Non-pigmented ciliary epithelial cell (primary cell): ENCODE measurements around the gene FCER2.

Source experiments
- DNase-seq: peaks from one replicate; pipeline ENCODE4 v3.0.0-alpha.2; 2010; ENCODE audit warnings: low read depth

The FCER2 gene

GRCh38 chr19:7677669-7678311, 24.1 kb downstream of the FCER2 start:
- no peak for DNase-seq

GRCh38 chr19:7676854-7677253, 25.1 kb downstream of the FCER2 start, which contains the start of gene MCEMP1:
MCEMP1 (plus strand) TSS chr19:7677090; CDS start chr19:7677121, 31 bp downstream.
- DNase-seq, result no peak

GRCh38 chr19:7676376-7676775, 25.6 kb downstream of the FCER2 start:
- no peak for DNase-seq

- DNase-seq, result no peak
Observed at GRCh38 chr19:7674010-7675005, 27.6 kb downstream of the FCER2 start.

- no peak for DNase-seq
Observed at GRCh38 chr19:7672522-7672921, 29.4 kb downstream of the FCER2 start.

GRCh38 chr19:7670790-7671189, 31.1 kb downstream of the FCER2 start:
- no peak for DNase-seq

- DNase-seq, result no peak
Observed at GRCh38 chr19:7670150-7670783, 31.7 kb downstream of the FCER2 start.

- no peak for DNase-seq
Observed at GRCh38 chr19:7669641-7670040, 32.3 kb downstream of the FCER2 start.

GRCh38 chr19:7668842-7669241, 33.1 kb downstream of the FCER2 start, which contains the start of gene RETN:
RETN (plus strand) TSS chr19:7669049; CDS start chr19:7669327, 278 bp downstream.
- DNase-seq, result no peak

GRCh38 chr19:7665076-7665475, 36.9 kb downstream of the FCER2 start:
- DNase-seq, result no peak

GRCh38 chr19:7663706-7664105, 38.2 kb downstream of the FCER2 start:
- no peak for DNase-seq

GRCh38 chr19:7662657-7663056, 39.3 kb downstream of the FCER2 start:
- DNase-seq, result no peak

GRCh38 chr19:7661744-7662538, 40.0 kb downstream of the FCER2 start:
- no peak for DNase-seq

GRCh38 chr19:7658219-7658686, 43.7 kb downstream of the FCER2 start:
- no peak for DNase-seq

- DNase-seq, result no peak
Observed at GRCh38 chr19:7657131-7657751, 44.7 kb downstream of the FCER2 start.

GRCh38 chr19:7655581-7655980, 46.4 kb downstream of the FCER2 start:
- DNase-seq, result no peak

- no peak for DNase-seq
Observed at GRCh38 chr19:7654401-7654800, 47.5 kb downstream of the FCER2 start.

- DNase-seq, result no peak
Observed at GRCh38 chr19:7652061-7652641, 49.8 kb downstream of the FCER2 start.

GRCh38 chr19:7650148-7650547, 51.8 kb downstream of the FCER2 start:
- DNase-seq, result no peak

GRCh38 chr19:7648265-7649014, 53.5 kb downstream of the FCER2 start:
- no peak for DNase-seq
